GM12891 (cell line): ENCODE measurements around the gene CASS4.

ENCODE experiments used
- DNase-seq: peaks from one replicate; pipeline ENCODE4 v3.0.0; 2011; ENCODE audit warnings: low spot score; ENCODE audit not compliant: insufficient read length
- FAIRE-seq: peaks from 2 replicates; lab custom pipeline; 2011; peaks lifted over from hg19 to GRCh38; lab: Jason Lieb, UNC
- PAX5 ChIP-seq: IDR thresholded peaks from 2 replicates; pipeline ENCODE4 v1.6.1; 2011; ENCODE audit warnings: low read length, moderate library complexity, mild to moderate bottlenecking; ENCODE audit not compliant: insufficient read depth, severe bottlenecking
- POLR2A ChIP-seq: IDR thresholded peaks from 2 replicates; pipeline ENCODE4 v1.6.1; 2011; ENCODE audit warnings: low read depth, low read length, control low read depth
- POLR2AphosphoS5 ChIP-seq: IDR thresholded peaks from 2 replicates; pipeline ENCODE4 v1.6.1; 2011; ENCODE audit warnings: low read depth, low read length, control low read depth
- POU2F2 ChIP-seq: IDR thresholded peaks from 2 replicates; pipeline ENCODE4 v1.6.1; 2011; ENCODE audit warnings: low read depth, mild to moderate bottlenecking, control low read depth, low read length, moderate library complexity
- SPI1 ChIP-seq: IDR thresholded peaks from 2 replicates; pipeline ENCODE4 v1.6.1; 2011; ENCODE audit warnings: low read depth, low read length, control low read depth
- TAF1 ChIP-seq: IDR thresholded peaks from 2 replicates; pipeline ENCODE4 v1.6.1; 2011; ENCODE audit warnings: low read depth, low read length, control low read depth

The CASS4 gene

DNA sequence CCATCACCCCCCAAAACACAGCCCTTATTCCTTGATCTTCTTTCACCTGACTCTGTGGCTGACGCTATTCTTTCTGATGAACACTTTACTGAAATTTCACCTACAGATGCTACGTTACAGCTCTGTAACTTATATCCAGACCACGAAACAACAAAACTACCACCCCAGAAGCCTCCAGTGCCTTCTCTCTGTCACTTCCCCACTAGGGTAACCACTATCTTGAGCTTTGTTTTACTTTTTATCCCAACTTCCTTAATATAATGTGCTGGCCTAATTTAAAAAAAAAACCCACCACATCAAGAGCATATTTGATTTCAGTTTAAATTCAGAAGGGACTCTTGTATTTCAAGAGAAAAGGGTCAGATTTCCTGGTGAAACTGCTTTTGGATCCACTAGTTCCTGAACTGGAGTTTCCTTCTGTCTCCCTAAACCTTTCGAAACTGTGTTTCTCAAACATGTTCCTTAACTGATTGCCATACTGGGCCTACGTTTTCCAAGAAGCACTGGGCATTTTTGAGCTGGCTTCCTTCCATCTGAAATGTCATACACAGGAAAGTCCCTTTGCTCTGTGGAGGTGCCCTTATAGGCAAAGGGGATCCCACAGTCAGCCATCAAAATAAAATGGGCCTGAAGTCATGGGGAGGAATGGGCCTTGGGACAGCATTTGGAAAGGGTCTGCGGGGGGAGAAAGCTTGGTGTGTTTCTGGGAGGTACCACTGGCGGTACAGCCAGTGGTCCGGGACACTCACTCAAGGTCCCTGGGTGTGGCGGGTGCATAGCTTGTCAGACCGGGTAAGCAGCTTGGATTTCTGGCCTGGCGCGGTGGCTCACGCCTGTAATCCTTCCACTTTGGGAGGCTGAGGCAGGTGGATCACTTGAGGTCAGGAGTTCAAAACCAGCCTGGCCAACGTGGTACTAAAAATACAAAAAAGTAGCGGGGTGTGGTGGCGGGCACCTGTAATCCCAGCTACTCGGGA lies 30.6 kb downstream of the CASS4 start:
- TF ChIP-seq TAF1 = no peak
- 0 out of 2 replicates have a peak, but pooled peaks have one; percentile 7 for TF ChIP-seq SPI1
- TF ChIP-seq POLR2AphosphoS5 = no peak
- FAIRE-seq = no peak
- no peak for DNase-seq

DNA sequence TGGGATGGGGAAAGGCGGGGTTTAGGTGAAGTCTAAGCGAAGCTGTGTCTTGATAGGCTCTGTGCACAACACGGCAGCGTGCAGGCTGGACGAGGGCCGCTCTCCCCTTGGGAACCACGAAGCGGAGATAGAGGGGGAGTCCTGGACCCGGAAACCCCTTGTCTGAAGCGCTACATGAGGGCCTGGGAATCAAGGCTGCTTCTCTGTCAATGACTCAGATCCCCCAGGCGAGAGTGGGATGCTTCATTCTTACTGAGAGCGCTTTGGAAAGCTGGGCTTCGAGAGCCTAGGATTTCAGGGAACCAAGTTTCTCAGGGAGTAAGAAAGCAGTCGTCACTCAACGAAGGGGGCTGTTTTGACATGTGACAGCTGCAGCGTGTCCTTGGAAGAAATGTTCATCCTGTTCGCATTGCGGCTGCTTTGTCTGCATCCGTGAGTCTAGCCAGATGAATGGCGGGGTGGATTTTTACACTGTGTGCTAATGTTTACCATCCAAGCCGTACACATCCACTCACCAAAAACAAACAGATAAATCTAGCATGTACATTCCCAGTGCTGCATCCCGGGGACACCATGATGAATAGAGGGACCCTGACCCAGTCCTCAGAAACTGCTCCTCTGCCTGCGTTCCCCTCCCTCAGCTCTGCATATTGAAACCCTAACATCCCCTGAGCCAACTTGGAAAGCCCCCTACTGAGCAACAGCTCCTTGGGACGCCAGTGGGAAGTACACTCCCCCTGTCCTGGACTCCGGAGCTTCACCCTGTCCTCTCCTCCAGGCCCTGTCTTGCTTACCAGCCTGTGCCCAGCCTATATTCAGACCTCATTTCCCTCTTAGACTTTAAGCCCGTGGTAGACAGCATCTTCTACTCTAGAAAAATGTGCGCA lies 31.8 kb downstream of the CASS4 start:
- TF ChIP-seq POU2F2 (no peak), TAF1 (no peak), PAX5 (no peak), SPI1 (no peak), POLR2A (no peak), POLR2AphosphoS5 (no peak)

DNA sequence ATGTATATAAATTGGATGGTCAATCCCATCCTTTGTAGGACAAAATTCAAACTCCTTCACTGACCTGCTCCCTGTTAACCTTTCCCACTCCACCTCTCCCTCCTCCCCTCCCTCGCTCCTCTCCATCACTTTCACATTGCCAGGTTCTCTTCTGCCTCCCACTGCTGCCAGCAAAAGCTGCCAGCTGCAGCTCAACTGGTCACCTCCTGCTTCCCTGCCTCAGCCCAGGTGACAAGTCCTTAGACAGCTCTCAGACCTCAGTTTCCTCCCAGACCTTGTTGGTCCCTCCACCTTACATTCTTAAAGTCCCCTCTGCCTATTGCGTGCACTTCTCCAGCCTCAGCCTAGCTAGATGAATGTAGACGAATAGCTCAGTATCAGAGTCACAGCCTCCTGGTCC lies 33.1 kb downstream of the CASS4 start:
- no peak for DNase-seq
- FAIRE-seq = no peak
- TF ChIP-seq PAX5 (no peak), POLR2AphosphoS5 (no peak), TAF1 (no peak), POU2F2 (no peak), POLR2A (no peak), SPI1 (no peak)

More for the DNA sequence above, 31.8 kb downstream of the CASS4 start:
- no peak for DNase-seq
- FAIRE-seq = no peak

DNA sequence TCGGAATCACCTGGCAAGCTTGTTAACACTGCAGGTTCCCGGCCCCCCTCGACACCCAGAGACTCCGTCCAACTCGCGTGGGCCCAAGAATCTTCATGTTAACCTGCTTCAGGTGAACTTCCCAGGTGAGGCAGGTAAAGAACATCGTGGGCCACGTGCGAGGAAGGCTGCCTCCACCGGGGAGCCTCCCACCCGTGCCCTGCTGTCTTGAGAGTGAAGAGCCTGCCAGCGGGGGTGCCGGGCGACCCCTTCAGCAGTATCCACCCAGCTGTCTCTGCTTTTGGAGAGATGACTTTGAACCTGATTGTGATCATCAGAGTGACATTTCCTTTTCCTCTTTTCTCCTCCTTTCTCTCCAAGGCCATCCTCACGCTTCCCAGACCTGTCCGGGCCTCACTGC lies 33.5 kb downstream of the CASS4 start:
- TF ChIP-seq PAX5 (no peak), TAF1 (no peak), POU2F2 (no peak), POLR2A (no peak), POLR2AphosphoS5 (no peak), SPI1 (no peak)
- DNase-seq (no peak), FAIRE-seq (no peak)

DNA sequence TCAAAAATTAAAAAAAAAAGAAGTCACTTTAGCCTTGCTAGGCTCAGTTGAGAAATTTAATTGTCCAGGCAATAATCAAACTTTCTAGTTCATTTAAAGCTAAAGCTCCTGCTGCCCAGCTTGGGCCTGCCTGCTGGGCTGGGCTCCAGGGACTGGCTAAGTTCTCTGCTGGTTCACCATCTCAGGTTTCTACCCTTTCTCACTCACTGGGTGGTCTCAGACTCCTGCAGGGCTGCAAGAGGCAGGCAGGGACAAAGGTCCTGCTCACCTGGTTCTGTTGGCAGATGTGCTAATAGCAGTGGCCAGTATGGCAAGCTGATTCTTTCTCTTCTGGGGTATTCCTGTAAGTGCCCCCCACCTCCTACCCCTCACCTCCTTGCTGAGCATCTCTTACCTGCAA lies 35.2 kb downstream of the CASS4 start:
- DNase-seq = no peak
- no peak for TF ChIP-seq PAX5
- TF ChIP-seq POU2F2 = no peak
- no peak for TF ChIP-seq POLR2AphosphoS5
- TF ChIP-seq POLR2A = no peak
- TF ChIP-seq TAF1 = no peak
- no peak for FAIRE-seq

DNA sequence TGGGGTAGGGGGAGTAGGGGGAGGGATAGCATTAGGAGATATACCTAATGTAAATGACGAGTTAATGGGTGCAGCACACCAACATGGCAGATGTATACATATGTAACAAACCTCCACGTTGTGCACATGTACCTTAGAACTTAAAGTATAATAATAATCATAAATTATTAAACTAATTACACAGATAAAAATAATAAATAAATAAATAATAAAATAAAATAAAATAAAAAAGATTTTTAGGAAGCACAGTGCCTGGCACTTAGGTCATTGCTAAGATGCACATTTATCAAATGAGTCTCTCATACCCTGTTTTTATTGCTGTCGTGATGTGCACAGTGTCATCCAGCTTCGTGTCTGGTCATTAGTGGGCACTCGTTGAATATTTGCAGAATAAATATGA lies 37.4 kb downstream of the CASS4 start:
- no peak for TF ChIP-seq PAX5
- TF ChIP-seq SPI1 = no peak
- TF ChIP-seq POLR2AphosphoS5 = no peak
- no peak for TF ChIP-seq POLR2A
- no peak for TF ChIP-seq POU2F2
- TF ChIP-seq TAF1 = no peak
- no peak for DNase-seq
- FAIRE-seq = no peak

DNA sequence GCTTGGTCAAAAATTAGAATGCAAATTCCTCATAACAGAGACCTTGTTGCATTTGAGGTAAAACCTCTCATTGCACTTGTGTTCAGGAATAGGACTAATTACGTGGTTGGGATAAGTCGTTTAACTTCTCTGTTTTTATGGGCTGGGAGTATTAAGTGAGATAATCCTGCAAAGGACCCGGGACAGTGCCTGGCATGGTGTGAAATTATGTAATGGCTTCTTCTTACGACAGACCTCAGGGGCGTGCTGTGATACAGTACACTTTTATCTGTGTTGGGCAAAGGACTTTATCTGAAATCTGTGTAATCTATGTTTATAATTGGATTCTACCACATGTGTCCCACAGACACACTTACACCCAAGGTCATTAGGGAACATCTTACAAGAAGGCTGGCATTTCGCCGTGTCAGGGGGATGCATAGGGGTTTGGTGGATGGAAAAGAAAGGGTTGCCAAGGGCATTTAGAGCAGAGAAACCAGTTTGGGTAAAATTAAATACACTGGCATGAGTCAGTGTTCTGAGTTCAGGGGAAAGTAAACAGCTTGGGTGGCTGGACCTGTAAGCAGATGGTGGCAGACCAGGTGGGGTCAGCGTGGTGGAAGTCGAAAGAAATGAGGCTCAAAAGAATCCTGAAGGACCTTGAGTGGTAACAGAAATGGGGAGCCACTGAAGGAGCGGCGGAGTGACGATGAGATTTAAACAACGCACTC lies 39.2 kb downstream of the CASS4 start:
- DNase-seq (no peak), FAIRE-seq (no peak)
- TF ChIP-seq POU2F2 = no peak
- TF ChIP-seq SPI1 = no peak
- TF ChIP-seq POLR2AphosphoS5 = no peak
- no peak for TF ChIP-seq TAF1

DNA sequence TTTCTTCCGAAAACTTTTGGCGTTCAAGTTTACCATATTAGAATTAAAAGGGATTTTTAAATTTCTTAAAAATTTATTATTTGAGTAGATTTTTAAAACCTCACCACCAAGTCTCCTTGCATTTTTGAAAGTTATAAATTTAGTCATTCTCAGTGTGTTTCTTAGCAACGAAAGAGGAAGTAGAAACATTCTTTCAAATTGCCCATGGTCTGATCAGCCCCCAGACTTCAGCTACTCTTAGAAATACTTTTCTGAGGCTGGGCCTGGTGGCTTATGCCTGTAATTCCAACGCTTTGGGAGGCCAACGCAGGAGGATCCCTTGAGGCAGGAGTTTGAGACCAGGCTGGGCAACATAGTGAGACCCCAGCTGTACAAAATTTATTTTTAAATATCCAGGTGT lies 41.3 kb downstream of the CASS4 start:
- TF ChIP-seq POLR2A = no peak
- TF ChIP-seq TAF1 = no peak
- no peak for TF ChIP-seq POU2F2
- no peak for TF ChIP-seq POLR2AphosphoS5
- TF ChIP-seq SPI1 = peak; percentile 69
- DNase-seq = no peak
- peak; percentile 41 for FAIRE-seq

DNA sequence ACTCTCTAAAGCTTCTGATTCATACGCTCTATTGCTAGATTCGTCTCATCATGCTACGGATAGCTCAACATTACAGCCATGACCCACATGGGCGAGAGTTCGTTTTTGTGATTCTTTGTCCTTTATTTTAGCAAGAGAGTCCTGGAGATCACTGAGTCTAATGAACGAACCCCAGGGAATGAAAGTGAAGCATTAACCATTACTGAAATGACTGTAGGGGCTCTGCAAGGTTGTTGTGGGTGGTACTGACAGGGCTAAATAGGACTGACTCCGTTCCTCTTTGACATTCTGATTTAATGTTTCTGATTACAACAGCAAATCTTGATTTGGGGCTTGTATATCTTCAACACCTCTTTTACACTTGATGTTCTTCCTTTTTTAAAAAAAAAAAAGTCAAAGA lies 42.7 kb downstream of the CASS4 start:
- peak; percentile 78 for FAIRE-seq
- TF ChIP-seq TAF1 (peak; percentile 68; the same call in 1 of the 2 replicates), POLR2AphosphoS5 (peak; percentile 62), SPI1 (peak; percentile 96), POLR2A (peak; percentile 49; the same call in 1 of the 2 replicates), POU2F2 (peak; percentile 58; the same call in 1 of the 2 replicates), PAX5 (no peak)
- peak; percentile 43 for DNase-seq
